Measurements from ENCODE around the gene CHTF18. TPM values are rescaled to one million over a fixed set of nuclear protein-coding genes. Genes with fewer than 3 reads are reported as not detected.

CHTF18 gene
- polyA plus RNA-seq, 3 donors, result 7.3 to 12.6 (median 8.0) TPM

Other genes starting within 250 kb of the CHTF18 start
- under 1 TPM in 1 of 3 donors, not detected in 2; 0.20 TPM for gene PRR35, start 228.2 kb upstream of the CHTF18 start, polyA plus RNA-seq
- 1 to 10 TPM in 1 of 3 donors, under 1 TPM in 2; 0.22 to 1.3 (median 0.61) TPM for gene NHLRC4, start 221.6 kb upstream of the CHTF18 start, polyA plus RNA-seq
- 10 to 100 TPM; 36.6 to 47.7 (median 37.6) TPM for gene PIGQ, start 218.7 kb upstream of the CHTF18 start, polyA plus RNA-seq
- gene RAB40C, start 198.6 kb upstream of the CHTF18 start, polyA plus RNA-seq, result 10 to 100 TPM; 16.0 to 42.5 (median 21.2) TPM
- gene WFIKKN1, start 157.6 kb upstream of the CHTF18 start, polyA plus RNA-seq, result under 1 TPM; 0.25 to 0.85 (median 0.67) TPM
- 100 to 1,000 TPM in 2 of 3 donors, 10 to 100 TPM in 1; 65.0 to 125 (median 109) TPM for gene METTL26, start 152.3 kb upstream of the CHTF18 start, polyA plus RNA-seq
- 10 to 100 TPM; 23.6 to 57.6 (median 42.6) TPM for gene MCRIP2, start 146.8 kb upstream of the CHTF18 start, polyA plus RNA-seq
- 10 to 100 TPM; 12.1 to 14.8 (median 13.7) TPM for gene WDR90, start 139.3 kb upstream of the CHTF18 start, polyA plus RNA-seq
- gene RHOT2, start 120.5 kb upstream of the CHTF18 start, polyA plus RNA-seq, result 100 to 1,000 TPM in 1 of 3 donors, 10 to 100 TPM in 2; 67.7 to 107 (median 85.5) TPM
- gene RHBDL1, start 112.9 kb upstream of the CHTF18 start, polyA plus RNA-seq, result under 1 TPM in 2 of 3 donors, not detected in 1; 0.59 to 0.71 TPM
- 100 to 1,000 TPM in 2 of 3 donors, 10 to 100 TPM in 1; 85.4 to 145 (median 139) TPM for gene STUB1, start 108.2 kb upstream of the CHTF18 start, polyA plus RNA-seq
- gene JMJD8, start 104.3 kb upstream of the CHTF18 start, polyA plus RNA-seq, result 10 to 100 TPM; 36.8 to 77.7 (median 44.9) TPM
- 1 to 10 TPM; 3.8 to 7.4 (median 5.1) TPM for gene WDR24, start 98.2 kb upstream of the CHTF18 start, polyA plus RNA-seq
- gene FBXL16, start 82.8 kb upstream of the CHTF18 start, polyA plus RNA-seq, result 1 to 10 TPM in 1 of 3 donors, under 1 TPM in 2; 0.22 to 2.5 (median 0.37) TPM
- gene METRN, start 73.5 kb upstream of the CHTF18 start, polyA plus RNA-seq, result 10 to 100 TPM; 21.3 to 34.1 (median 22.2) TPM
- gene ANTKMT, start 67.5 kb upstream of the CHTF18 start, polyA plus RNA-seq, result 10 to 100 TPM; 10.1 to 33.4 (median 26.0) TPM
- 1 to 10 TPM in 1 of 3 donors, under 1 TPM in 2; 0.42 to 2.1 (median 0.98) TPM for gene CCDC78, start 62.2 kb upstream of the CHTF18 start, polyA plus RNA-seq
- gene HAGHL, start 61.5 kb upstream of the CHTF18 start, polyA plus RNA-seq, result 1 to 10 TPM; 2.0 to 2.6 (median 2.5) TPM
- gene CIAO3, start 47.6 kb upstream of the CHTF18 start, polyA plus RNA-seq, result 10 to 100 TPM; 16.0 to 23.7 (median 19.0) TPM
- 10 to 100 TPM in 2 of 3 donors, under 1 TPM in 1; 0.49 to 14.2 (median 13.2) TPM for gene MSLN, start 27.9 kb upstream of the CHTF18 start, polyA plus RNA-seq
- gene RPUSD1, start 239 bp upstream of the CHTF18 start, polyA plus RNA-seq, result 10 to 100 TPM; 10.5 to 16.7 (median 10.8) TPM
- gene GNG13, start 12.1 kb downstream of the CHTF18 start, polyA plus RNA-seq, result not detected
- 10 to 100 TPM in 2 of 3 donors, 1 to 10 TPM in 1; 8.7 to 13.0 (median 12.3) TPM for gene LMF1, start 182.4 kb downstream of the CHTF18 start, polyA plus RNA-seq
- 1 to 10 TPM in 1 of 3 donors, under 1 TPM in 2; 0.61 to 1.3 (median 0.90) TPM for gene SOX8, start 193.2 kb downstream of the CHTF18 start, polyA plus RNA-seq

Data from adipose tissue (tissue), 3 donors.